Cerebellar cortex (tissue), 1 donor: ENCODE results near the gene ACER1.

ENCODE experiments used
- DNase-seq: peaks from one replicate; pipeline ENCODE4 v3.0.0-alpha.2; 2015; ENCODE audit warnings: low spot score

ACER1 gene

DNA sequence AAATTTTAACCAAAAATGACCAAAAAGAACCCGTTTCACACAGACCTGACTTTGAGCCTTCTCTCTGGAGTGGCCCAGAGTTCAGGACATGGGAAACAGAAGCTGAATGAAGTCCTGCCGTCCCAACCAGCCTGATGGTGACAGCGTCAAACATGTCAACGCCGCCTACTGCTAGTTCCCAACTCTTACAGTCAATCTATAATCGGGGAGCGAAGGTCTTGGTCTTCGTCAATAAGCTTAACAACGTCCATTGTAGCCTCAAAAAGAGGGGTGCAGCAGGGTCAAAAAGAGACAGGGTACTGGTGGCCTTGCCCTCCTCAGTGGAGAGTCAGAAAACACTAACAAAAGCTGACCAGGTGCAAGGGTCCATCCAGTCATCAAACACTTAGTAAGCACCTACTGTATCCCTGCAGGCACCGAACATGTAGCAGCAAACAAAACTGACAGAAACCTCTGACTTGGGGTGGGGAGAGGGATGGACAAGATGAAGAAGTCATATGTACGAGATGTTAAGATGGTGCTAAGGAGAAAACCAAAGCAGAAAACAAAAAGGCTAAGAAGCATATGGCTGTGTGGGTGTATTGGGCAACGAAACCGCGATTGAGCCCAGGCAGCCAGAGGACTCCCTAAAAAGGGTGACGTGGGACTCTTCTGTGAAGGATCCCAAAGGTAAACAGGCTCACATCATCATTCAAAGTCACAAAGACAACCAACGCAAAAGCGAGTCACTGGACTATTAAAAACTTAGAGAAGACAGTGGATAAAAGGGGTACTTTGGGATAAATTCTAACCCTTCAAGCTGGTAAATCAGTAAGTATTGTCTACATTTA is 65.6 kb downstream of the ACER1 start:
- DNase-seq = no peak

- DNase-seq = no peak
Observed at GRCh38 chr19:6264803-6265202, 68.6 kb downstream of the ACER1 start.

DNA sequence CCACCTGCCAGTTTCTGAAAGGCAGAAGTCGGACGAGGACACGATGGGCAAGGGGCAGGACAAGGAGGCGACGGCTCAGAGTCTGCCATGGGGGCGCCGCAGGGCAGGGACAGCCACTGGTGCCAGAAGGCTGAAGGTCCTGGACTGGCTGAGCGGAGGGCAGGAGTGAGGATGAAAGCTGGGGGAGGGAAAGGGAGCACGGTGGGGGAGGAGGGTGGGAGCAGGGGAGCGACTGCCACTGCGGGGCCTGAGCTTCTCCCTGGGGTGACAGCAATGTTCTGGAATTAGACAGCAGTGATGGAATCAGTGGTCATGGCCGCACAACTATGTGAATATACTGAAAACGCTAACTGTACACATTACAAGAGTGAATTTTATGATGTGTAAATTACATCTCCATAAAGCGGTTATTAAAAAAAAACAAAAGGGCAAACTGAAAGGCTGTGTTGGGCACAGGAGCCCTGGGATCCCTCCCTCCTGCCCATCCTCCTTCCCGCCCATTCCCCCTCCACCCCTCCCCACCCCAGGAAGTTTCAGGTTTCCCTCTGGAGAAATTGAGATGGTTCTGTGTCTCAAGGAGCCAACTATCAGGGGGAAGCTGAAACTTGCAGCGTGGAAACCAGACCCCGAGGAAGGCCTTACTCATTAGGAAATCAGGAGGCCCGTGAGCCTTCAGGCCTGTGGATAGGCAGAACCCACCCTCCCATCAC is 69.5 kb downstream of the ACER1 start:
- no peak for DNase-seq

DNA sequence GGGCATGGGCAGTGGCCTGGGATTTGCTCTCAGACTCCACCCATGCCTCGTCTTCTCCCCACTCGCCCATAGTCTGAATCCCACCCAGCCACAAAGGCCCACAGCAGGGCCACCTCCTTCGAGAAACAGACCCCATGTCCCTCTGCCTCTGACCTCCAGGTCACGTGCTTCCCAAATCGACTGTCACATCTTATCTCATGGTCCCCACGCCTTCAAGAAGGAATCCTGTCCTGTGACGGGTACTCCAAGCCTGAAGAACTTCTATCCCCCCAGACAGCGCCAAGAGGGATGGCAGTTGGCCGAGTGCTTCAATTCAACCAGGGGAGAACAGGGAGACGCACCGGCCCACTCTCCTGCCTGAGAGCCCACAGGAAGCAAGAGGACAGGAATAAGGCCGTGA is 70.1 kb downstream of the ACER1 start:
- DNase-seq = no peak

GRCh38 chr19:6262519-6262918 is 70.9 kb downstream of the ACER1 start:
- no peak for DNase-seq

- no peak for DNase-seq
Observed at GRCh38 chr19:6261883-6262282, 71.5 kb downstream of the ACER1 start.

DNA sequence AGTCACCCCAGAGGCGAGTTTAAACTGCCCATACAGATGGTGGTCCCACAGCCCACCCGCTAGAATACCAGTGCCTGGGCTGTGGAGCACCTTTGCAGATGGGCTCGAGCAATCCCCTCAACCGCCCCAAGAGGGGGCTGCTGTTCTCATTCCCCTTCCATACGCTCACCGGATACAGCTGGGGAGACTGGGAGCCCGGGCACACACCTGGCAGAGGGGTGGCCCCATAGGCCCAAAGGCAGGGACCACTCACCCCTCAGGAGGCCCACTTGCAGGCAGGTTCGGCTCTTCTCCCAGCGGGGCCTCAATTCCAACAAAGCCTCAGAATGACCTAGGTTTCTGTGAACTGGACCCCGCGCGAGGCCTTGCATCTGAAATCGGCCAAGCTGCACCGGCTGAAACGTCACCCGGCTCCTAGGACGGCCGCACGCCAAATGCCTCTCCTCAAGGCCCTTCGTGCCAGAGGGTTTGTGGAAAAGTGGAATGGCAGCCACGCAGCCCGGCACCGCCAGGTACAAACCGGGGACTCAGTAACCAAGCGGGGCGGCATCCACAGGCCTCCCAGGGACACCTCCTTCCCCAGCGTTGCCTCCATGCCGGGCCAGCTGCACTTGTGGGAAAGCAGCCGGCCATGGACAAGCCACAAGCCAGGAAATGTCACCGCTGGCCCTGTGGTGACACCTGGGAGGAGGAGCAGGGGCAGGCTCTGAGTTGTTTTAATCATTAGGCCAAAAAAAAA is 72.3 kb downstream of the ACER1 start:
- DNase-seq = no peak

GRCh38 chr19:6260376-6260775 is 73.0 kb downstream of the ACER1 start:
- no peak for DNase-seq

GRCh38 chr19:6259312-6259861 is 74.0 kb downstream of the ACER1 start:
- peak; percentile 60 for DNase-seq

- DNase-seq = no peak
Observed at GRCh38 chr19:6258812-6259311, 74.5 kb downstream of the ACER1 start.
